Panc1 (cell line): ENCODE results near the gene IFNLR1. TPM values are rescaled to one million over a fixed set of nuclear protein-coding genes. Genes with fewer than 3 reads are reported as not detected.

Experiments used
- ATAC-seq: fragments of 200-7000 bp; cut with Tn5 transposase; 2 replicates; pipeline ENCODE4 v1.9.1; 2020; ENCODE audit warnings: mild to moderate bottlenecking, moderate library complexity
- BruUV-seq: library from RNA; stranded (reverse); fragments of 400-500 nt; replicated peaks from 2 replicates; lab custom pipeline; 2021; lab: Mats Ljungman, UMichigan
- CTCF ChIA-PET: fragments of 300-600 bp; sonication (Branson Sonifier 250); formaldehyde crosslinking; loops from one replicate; lab custom pipeline; 2022; ENCODE audit warnings: antibody characterized with exemption; lab: Charles Lee
- POLR2A ChIA-PET: fragments of 300-600 bp; sonication (Branson Sonifier 250); formaldehyde crosslinking; loops from one replicate; lab custom pipeline; 2022; ENCODE audit warnings: antibody characterized with exemption; lab: Charles Lee
- DNase-seq: peaks from one replicate; pipeline ENCODE4 v3.0.0-alpha.2; 2010; ENCODE audit warnings: low read depth, low spot score
- H3K27ac ChIP-seq: 2 replicates; pipeline ENCODE4 v1.5.1; 2011; ENCODE audit warnings: mild to moderate bottlenecking, low read length, inconsistent platforms
- H3K27me3 ChIP-seq: fragments of 200-500 bp; sonication (Bioruptor generic); 2 replicates; pipeline ENCODE4 v1.6.0; 2014; ENCODE audit warnings: low read length, inconsistent platforms; ENCODE audit not compliant: control insufficient read depth, insufficient read depth
- H3K36me3 ChIP-seq: fragments of 200-500 bp; sonication (Bioruptor generic); 2 replicates; pipeline ENCODE4 v1.5.1; 2014; ENCODE audit warnings: inconsistent platforms, mild to moderate bottlenecking, low read length, moderate library complexity; ENCODE audit not compliant: control insufficient read depth, insufficient read depth
- H3K4me1 ChIP-seq: 2 replicates; pipeline ENCODE4 v1.5.1; 2011; ENCODE audit warnings: inconsistent platforms, mild to moderate bottlenecking, low read length, moderate library complexity; ENCODE audit not compliant: control insufficient read depth, insufficient read depth
- H3K4me3 ChIP-seq, 2 experiments: 2 replicates each; pipeline ENCODE4 v1.5.1; 2011 to 2012; ENCODE audit warnings: low read depth in 2 of 2, low read length in 2 of 2, mild to moderate bottlenecking in 2 of 2, inconsistent platforms in 1 of 2, moderate library complexity in 1 of 2
- H3K9me3 ChIP-seq: fragments of 200-500 bp; sonication (Bioruptor generic); 2 replicates; pipeline ENCODE4 v1.5.1; 2014; ENCODE audit warnings: low read depth, mild to moderate bottlenecking, inconsistent platforms, low read length, moderate library complexity; ENCODE audit not compliant: control insufficient read depth, insufficient read depth
- CTCF ChIP-seq: fragments of 450-650 bp; IDR thresholded peaks from 2 replicates; pipeline ENCODE4 v1.5.1; 2017; ENCODE audit warnings: mild to moderate bottlenecking
- POLR2AphosphoS5 ChIP-seq: IDR thresholded peaks from 2 replicates; pipeline ENCODE4 v1.6.1; 2012; ENCODE audit warnings: mild to moderate bottlenecking, low read depth, low read length, moderate library complexity
- REST ChIP-seq, 2 experiments: IDR thresholded peaks; 2 replicates each; pipeline ENCODE4 v1.6.1; 2011 to 2012; ENCODE audit warnings: low read depth in 2 of 2, control low read depth in 1 of 2, low read length in 1 of 2, mild to moderate bottlenecking in 1 of 2, moderate library complexity in 1 of 2; ENCODE audit not compliant: insufficient read depth in 1 of 2
- SIN3A ChIP-seq: IDR thresholded peaks from 2 replicates; pipeline ENCODE4 v1.6.1; 2012; ENCODE audit warnings: low read depth, mild to moderate bottlenecking, low read length, moderate library complexity, borderline replicate concordance; ENCODE audit not compliant: insufficient read depth
- TCF7L2 ChIP-seq: IDR thresholded peaks from 2 replicates; pipeline ENCODE4 v1.6.1; 2011; ENCODE audit warnings: mild to moderate bottlenecking, low read depth, low read length, inconsistent platforms
- in situ Hi-C: cut with HindIII; loops from 2 replicates; pipeline ENCODE4 v1.10.0; 2016; ENCODE audit warnings: low sequenced_read_pairs, low pct_unique_long_range_greater_than_20kb
- intact Hi-C: fragments of 100-400 bp; cut with micrococcal nuclease; formaldehyde crosslinking; loops from one replicate; pipeline ENCODE4 v1.10.0; 2022; ENCODE audit not compliant: unreplicated experiment
- total RNA-seq: library from RNA; stranded (reverse); gene quantifications from one replicate; pipeline ENCODE4 v1.2.1, GENCODE V29; 2021; ENCODE audit not compliant: unreplicated experiment

Gene IFNLR1
- total RNA-seq, 1 experiment from 2014 or later: 1.0 TPM

GRCh38 chr1:24130385-24130784, 56.7 kb downstream of the IFNLR1 start:
- DNase-seq: no peak
- Histone ChIP-seq H3K27me3 (no peaks in the 10 kb centered on the region), H3K27ac (no peak overlapping the region), H3K4me1 (no peaks in the 10 kb centered on the region), H3K9me3 (no peaks in the 10 kb centered on the region; the same call in 1 of the 2 replicates), H3K36me3 (no peaks in the 10 kb centered on the region), H3K4me3 (no peak overlapping the region)
- no TSS peak for BruUV-seq
- in situ Hi-C loops: no loop called here
- intact Hi-C loops: no loop called here
- POLR2A ChIA-PET: no interaction called here
- no peak for ATAC-seq
- CTCF ChIA-PET: interaction anchor here (1.0 kb wide), 1 partner anchor 20 kb away, joined by 9 read pairs; no protein-coding TSS in a partner anchor
- TF ChIP-seq REST (IDR thresholded peaks at IDR 0.05; ENCODE audit: insufficient read depth in 1 of 2, low read depth in 2 of 2, low read length in 1 of 2) (no peak), CTCF (no peak), SIN3A (no peak), TCF7L2 (no peak), POLR2AphosphoS5 (no peak)

GRCh38 chr1:24127801-24128363, 59.2 kb downstream of the IFNLR1 start:
- Histone ChIP-seq H3K27ac (no peak overlapping the region), H3K4me3 (no peak overlapping the region), H3K27me3 (no peaks in the 10 kb centered on the region), H3K9me3 (no peaks in the 10 kb centered on the region; the same call in 1 of the 2 replicates), H3K4me1 (no peaks in the 10 kb centered on the region), H3K36me3 (no peaks in the 10 kb centered on the region)
- ChIA-PET POLR2A (no interaction called here), CTCF (no interaction called here)
- ATAC-seq (no peak), DNase-seq (no peak)
- no peak for TF ChIP-seq TCF7L2
- TF ChIP-seq SIN3A: no peak
- TF ChIP-seq POLR2AphosphoS5: no peak
- no peak for TF ChIP-seq REST (IDR thresholded peaks at IDR 0.05; ENCODE audit: insufficient read depth in 1 of 2, low read depth in 2 of 2, low read length in 1 of 2)
- no peak for TF ChIP-seq CTCF
- no TSS peak for BruUV-seq
- in situ Hi-C loops (no loop called here), intact Hi-C loops (no loop called here)
